ENCODE results near the gene NTRK1. TPM values are rescaled to one million over a fixed set of nuclear protein-coding genes. Genes with fewer than 3 reads are reported as not detected.
"Not testable (repeated sequence)": the region's sequence is repeated elsewhere in the genome, so short reads cannot be mapped to it uniquely, and the experiment has no call there.

NTRK1 gene
- polyA plus RNA-seq, 2 donors, result 0.06 to 0.08 TPM

DNA sequence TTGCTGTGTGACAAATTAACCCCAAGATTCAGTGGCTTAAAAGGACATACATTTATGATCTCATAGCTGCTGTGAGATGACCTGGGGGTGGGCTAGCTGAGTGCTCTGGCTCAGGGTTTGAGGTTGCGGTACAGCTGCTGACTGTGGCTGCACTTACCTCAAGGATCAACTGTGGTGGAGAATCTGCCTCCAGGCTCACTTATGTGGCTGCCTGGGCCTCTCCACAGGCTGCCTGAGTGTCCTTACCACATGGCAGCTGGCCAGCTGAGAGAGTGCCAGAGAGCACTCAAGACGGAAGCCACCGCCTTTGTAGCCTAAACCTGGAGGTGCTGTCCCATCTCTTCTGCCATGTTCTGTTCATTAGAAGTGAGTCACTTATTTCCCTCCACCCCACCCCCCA is 65.5 kb downstream of the NTRK1 start:
- 26 to 36% methylated on average over 3 of the region's 3 CpGs for WGBS, 2 donors
- H3K9me3 ChIP-seq (ENCODE audit: control insufficient read depth in 2 of 2, insufficient read depth in 1 of 2, low read depth in 1 of 2, low read length in 1 of 2), result peaks cover 0 to 10% of the 10 kb centered on the region in 2 donors
- H3K27me3 ChIP-seq (ENCODE audit: control insufficient read depth in 1 of 2, insufficient read depth in 2 of 2, low read length in 2 of 2), result peaks cover 0 to 35% of the 10 kb centered on the region in 2 donors
- no peaks in the 10 kb centered on the region for H3K36me3 ChIP-seq (ENCODE audit: control insufficient read depth in 2 of 2, insufficient read depth in 2 of 2, low read length in 1 of 2)
- H3K4me1 ChIP-seq (ENCODE audit: control insufficient read depth in 2 of 2, insufficient read depth in 2 of 2, low read length in 1 of 2), result peaks cover 2 to 5% of the 10 kb centered on the region in 2 donors
- no peak overlapping the region for H3K27ac ChIP-seq (ENCODE audit: low read depth in 2 of 2, low read length in 1 of 2)
- H3K4me3 ChIP-seq (ENCODE audit: low read depth in 1 of 2, low read length in 2 of 2), result no peak overlapping the region

DNA sequence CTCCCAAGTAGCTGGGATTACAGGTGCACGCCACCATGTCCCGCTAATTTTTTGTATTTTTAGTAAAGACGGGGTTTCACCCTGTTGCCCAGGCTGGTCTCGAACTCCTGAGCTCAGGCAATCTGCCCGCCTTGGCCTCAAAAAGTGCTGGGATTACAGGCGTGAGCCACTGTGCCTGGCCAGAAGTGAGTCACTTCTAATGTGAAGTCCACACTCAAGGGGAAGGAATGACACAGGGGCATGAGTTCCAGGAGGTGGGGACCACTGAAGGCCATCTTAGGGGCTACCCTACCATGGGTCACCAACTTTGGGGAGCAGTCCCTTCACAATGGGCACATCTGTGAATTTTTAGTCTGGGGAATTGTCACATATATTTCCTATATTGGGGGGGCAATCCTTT is 66.0 kb downstream of the NTRK1 start:
- 85 to 87% methylated on average over 6 of the region's 6 CpGs for WGBS, 2 donors
- H3K36me3 ChIP-seq (ENCODE audit: control insufficient read depth in 2 of 2, insufficient read depth in 2 of 2, low read length in 1 of 2); H3K27ac ChIP-seq (ENCODE audit: low read depth in 2 of 2, low read length in 1 of 2); H3K4me3 ChIP-seq (ENCODE audit: low read depth in 1 of 2, low read length in 2 of 2); H3K4me1 ChIP-seq (ENCODE audit: control insufficient read depth in 2 of 2, insufficient read depth in 2 of 2, low read length in 1 of 2): not testable (repeated sequence)
- Histone ChIP-seq H3K9me3 (ENCODE audit: control insufficient read depth in 2 of 2, insufficient read depth in 1 of 2, low read depth in 1 of 2, low read length in 1 of 2) (peaks cover 0 to 10% of the 10 kb centered on the region in 2 donors), H3K27me3 (ENCODE audit: control insufficient read depth in 1 of 2, insufficient read depth in 2 of 2, low read length in 2 of 2) (peaks cover 0 to 32% of the 10 kb centered on the region in 2 donors)

- Histone ChIP-seq H3K27ac (ENCODE audit: low read depth in 2 of 2, low read length in 1 of 2) (no peak overlapping the region), H3K9me3 (ENCODE audit: control insufficient read depth in 2 of 2, insufficient read depth in 1 of 2, low read depth in 1 of 2, low read length in 1 of 2) (peaks cover 0 to 10% of the 10 kb centered on the region in 2 donors), H3K4me1 (ENCODE audit: control insufficient read depth in 2 of 2, insufficient read depth in 2 of 2, low read length in 1 of 2) (peaks cover 2 to 8% of the 10 kb centered on the region in 2 donors), H3K27me3 (ENCODE audit: control insufficient read depth in 1 of 2, insufficient read depth in 2 of 2, low read length in 2 of 2) (peaks cover 0 to 31% of the 10 kb centered on the region in 2 donors), H3K4me3 (ENCODE audit: low read depth in 1 of 2, low read length in 2 of 2) (peak overlapping the region; percentile 30 to 31), H3K36me3 (ENCODE audit: control insufficient read depth in 2 of 2, insufficient read depth in 2 of 2, low read length in 1 of 2) (no peaks in the 10 kb centered on the region)
- 6 to 7% methylated on average over 62 to 64 of the region's 64 CpGs for WGBS, 2 donors
Observed at GRCh38 chr1:156927215-156928042, 66.8 kb downstream of the NTRK1 start.

- Histone ChIP-seq H3K4me3 (ENCODE audit: low read depth in 1 of 2, low read length in 2 of 2) (no peak overlapping the region), H3K27me3 (ENCODE audit: control insufficient read depth in 1 of 2, insufficient read depth in 2 of 2, low read length in 2 of 2) (peaks cover 0 to 26% of the 10 kb centered on the region in 2 donors), H3K4me1 (ENCODE audit: control insufficient read depth in 2 of 2, insufficient read depth in 2 of 2, low read length in 1 of 2) (peaks cover 2 to 8% of the 10 kb centered on the region in 2 donors), H3K36me3 (ENCODE audit: control insufficient read depth in 2 of 2, insufficient read depth in 2 of 2, low read length in 1 of 2) (no peaks in the 10 kb centered on the region), H3K9me3 (ENCODE audit: control insufficient read depth in 2 of 2, insufficient read depth in 1 of 2, low read depth in 1 of 2, low read length in 1 of 2) (peaks cover 0 to 10% of the 10 kb centered on the region in 2 donors), H3K27ac (ENCODE audit: low read depth in 2 of 2, low read length in 1 of 2) (no peak overlapping the region)
- WGBS, 2 donors, result 6 to 8% methylated on average over 4 of the region's 4 CpGs
Observed at GRCh38 chr1:156928043-156928602, 67.5 kb downstream of the NTRK1 start.

DNA sequence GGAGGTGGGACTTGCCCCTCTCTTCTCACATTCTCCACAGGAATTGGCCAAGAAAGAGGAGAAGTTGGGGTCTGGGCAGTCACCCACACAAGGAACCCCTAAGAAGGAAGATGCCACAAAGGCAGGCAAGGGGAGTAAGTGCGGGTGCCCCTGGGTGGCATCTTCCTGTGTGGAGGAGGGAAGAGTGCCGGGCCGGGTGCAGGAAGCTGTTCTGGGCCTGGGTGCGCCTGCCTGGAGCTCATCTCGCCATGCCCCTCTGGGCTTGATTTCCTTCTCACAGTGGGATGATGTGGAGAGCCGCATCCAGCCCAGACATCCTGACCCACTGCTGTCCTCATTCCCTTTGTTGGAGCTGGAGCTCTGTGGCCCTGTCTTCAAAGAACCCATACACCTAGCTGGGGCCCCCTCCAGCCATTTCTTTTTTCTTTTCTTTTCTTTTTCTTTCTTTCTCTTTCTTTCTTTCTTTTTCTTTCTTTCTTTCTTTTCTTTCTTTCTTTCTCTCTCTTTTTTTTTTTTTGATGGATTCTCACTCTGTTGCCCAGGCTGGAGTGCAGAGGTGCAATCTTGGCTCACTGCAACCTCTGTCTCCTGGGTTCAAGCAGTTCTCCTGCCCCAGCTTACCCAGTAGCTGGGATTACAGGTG is 69.1 kb downstream of the NTRK1 start:
- H3K27me3 ChIP-seq (ENCODE audit: control insufficient read depth in 1 of 2, insufficient read depth in 2 of 2, low read length in 2 of 2), result peaks cover 0 to 11% of the 10 kb centered on the region in 2 donors
- 49 to 58% methylated on average over 6 of the region's 6 CpGs for WGBS, 2 donors
- H3K27ac ChIP-seq (ENCODE audit: low read depth in 2 of 2, low read length in 1 of 2), result no peak overlapping the region
- no peaks in the 10 kb centered on the region for H3K36me3 ChIP-seq (ENCODE audit: control insufficient read depth in 2 of 2, insufficient read depth in 2 of 2, low read length in 1 of 2)
- peaks cover 0 to 10% of the 10 kb centered on the region in 2 donors for H3K9me3 ChIP-seq (ENCODE audit: control insufficient read depth in 2 of 2, insufficient read depth in 1 of 2, low read depth in 1 of 2, low read length in 1 of 2)
- peaks cover 2 to 8% of the 10 kb centered on the region in 2 donors for H3K4me1 ChIP-seq (ENCODE audit: control insufficient read depth in 2 of 2, insufficient read depth in 2 of 2, low read length in 1 of 2)
- H3K4me3 ChIP-seq (ENCODE audit: low read depth in 1 of 2, low read length in 2 of 2), result no peak overlapping the region

DNA sequence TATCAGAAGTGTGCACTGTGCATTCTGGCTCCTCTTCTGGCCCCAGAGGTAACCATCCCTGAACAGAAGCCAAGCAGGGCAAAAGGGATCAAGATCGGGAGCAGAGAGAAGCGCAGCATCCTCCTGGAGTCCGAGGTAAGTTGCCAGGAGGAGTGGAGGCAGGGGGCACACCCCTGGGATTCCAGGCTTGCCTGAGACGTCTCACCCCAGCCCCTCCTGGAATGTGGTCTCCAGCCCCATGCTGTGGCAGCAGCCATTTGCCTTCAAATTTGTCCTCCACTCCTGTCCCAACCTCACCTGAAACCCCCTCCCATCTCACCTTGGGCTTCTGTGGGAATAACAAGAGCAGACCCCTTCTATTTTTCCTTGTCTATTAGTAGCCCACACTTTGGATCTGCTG is 69.8 kb downstream of the NTRK1 start:
- WGBS, 2 donors, result 44 to 50% methylated on average over 4 of the region's 4 CpGs
- peaks cover 2 to 8% of the 10 kb centered on the region in 2 donors for H3K4me1 ChIP-seq (ENCODE audit: control insufficient read depth in 2 of 2, insufficient read depth in 2 of 2, low read length in 1 of 2)
- no peak overlapping the region for H3K27ac ChIP-seq (ENCODE audit: low read depth in 2 of 2, low read length in 1 of 2)
- H3K36me3 ChIP-seq (ENCODE audit: control insufficient read depth in 2 of 2, insufficient read depth in 2 of 2, low read length in 1 of 2), result no peaks in the 10 kb centered on the region
- peaks cover 0 to 7% of the 10 kb centered on the region in 2 donors for H3K9me3 ChIP-seq (ENCODE audit: control insufficient read depth in 2 of 2, insufficient read depth in 1 of 2, low read depth in 1 of 2, low read length in 1 of 2)
- H3K27me3 ChIP-seq (ENCODE audit: control insufficient read depth in 1 of 2, insufficient read depth in 2 of 2, low read length in 2 of 2), result peaks cover 0 to 10% of the 10 kb centered on the region in 2 donors
- no peak overlapping the region for H3K4me3 ChIP-seq (ENCODE audit: low read depth in 1 of 2, low read length in 2 of 2)

Other genes starting within 250 kb of the NTRK1 start
- gene HAPLN2, start 241.4 kb upstream of the NTRK1 start, polyA plus RNA-seq, result under 1 TPM; 0.14 to 0.28 TPM
- gene BCAN, start 218.7 kb upstream of the NTRK1 start, polyA plus RNA-seq, result under 1 TPM; 0.01 to 0.04 TPM
- gene NES, start 183.5 kb upstream of the NTRK1 start, polyA plus RNA-seq, result 1 to 10 TPM; 2.4 to 3.0 TPM
- gene CRABP2, start 155.3 kb upstream of the NTRK1 start, polyA plus RNA-seq, result 1,000 to 10,000 TPM; 1,310 to 1,799 TPM
- gene METTL25B, start 132.4 kb upstream of the NTRK1 start, polyA plus RNA-seq, result 10 to 100 TPM; 18.5 to 38.3 TPM
- 10 to 100 TPM in 1 of 2 donors, 1 to 10 TPM in 1; 8.5 to 16.5 TPM for gene ISG20L2, start 132.1 kb upstream of the NTRK1 start, polyA plus RNA-seq
- gene MRPL24, start 119.8 kb upstream of the NTRK1 start, polyA plus RNA-seq, result 10 to 100 TPM; 79.3 to 81.0 TPM
- gene HDGF, start 109.2 kb upstream of the NTRK1 start, polyA plus RNA-seq, result 100 to 1,000 TPM in 1 of 2 donors, 10 to 100 TPM in 1; 88.6 to 150 TPM
- gene PRCC, start 93.3 kb upstream of the NTRK1 start, polyA plus RNA-seq, result 10 to 100 TPM; 36.6 to 41.8 TPM
- gene SH2D2A, start 44.0 kb upstream of the NTRK1 start, polyA plus RNA-seq, result under 1 TPM; 0.90 to 1.00 TPM
- gene INSRR, start 1.7 kb upstream of the NTRK1 start, polyA plus RNA-seq, result under 1 TPM in 1 of 2 donors, not detected in 1; 0.01 TPM
- 1 to 10 TPM; 1.5 to 1.7 TPM for gene PEAR1, start 32.9 kb downstream of the NTRK1 start, polyA plus RNA-seq
- gene LRRC71, start 59.8 kb downstream of the NTRK1 start, polyA plus RNA-seq, result under 1 TPM in 1 of 2 donors, not detected in 1; 0.04 TPM
- gene ARHGEF11, start 184.9 kb downstream of the NTRK1 start, polyA plus RNA-seq, result 10 to 100 TPM in 1 of 2 donors, 1 to 10 TPM in 1; 6.5 to 11.2 TPM
- not detected for gene ETV3L, start 238.9 kb downstream of the NTRK1 start, polyA plus RNA-seq

Data from esophagus (tissue), 2 donors.